ENCODE results near the gene IDI2.

The IDI2 gene

GRCh38 chr10:983971-984655 lies 41.5 kb downstream of the IDI2 start:
- no peak for DNase-seq (ENCODE audit: low read depth in 4 of 4, low spot score in 1 of 4)

GRCh38 chr10:983401-983800 lies 42.3 kb downstream of the IDI2 start:
- DNase-seq (ENCODE audit: low read depth in 4 of 4, low spot score in 1 of 4) = no peak

GRCh38 chr10:980468-981093 lies 45.1 kb downstream of the IDI2 start:
- DNase-seq (ENCODE audit: low read depth in 4 of 4, low spot score in 1 of 4) = no peak

DNA sequence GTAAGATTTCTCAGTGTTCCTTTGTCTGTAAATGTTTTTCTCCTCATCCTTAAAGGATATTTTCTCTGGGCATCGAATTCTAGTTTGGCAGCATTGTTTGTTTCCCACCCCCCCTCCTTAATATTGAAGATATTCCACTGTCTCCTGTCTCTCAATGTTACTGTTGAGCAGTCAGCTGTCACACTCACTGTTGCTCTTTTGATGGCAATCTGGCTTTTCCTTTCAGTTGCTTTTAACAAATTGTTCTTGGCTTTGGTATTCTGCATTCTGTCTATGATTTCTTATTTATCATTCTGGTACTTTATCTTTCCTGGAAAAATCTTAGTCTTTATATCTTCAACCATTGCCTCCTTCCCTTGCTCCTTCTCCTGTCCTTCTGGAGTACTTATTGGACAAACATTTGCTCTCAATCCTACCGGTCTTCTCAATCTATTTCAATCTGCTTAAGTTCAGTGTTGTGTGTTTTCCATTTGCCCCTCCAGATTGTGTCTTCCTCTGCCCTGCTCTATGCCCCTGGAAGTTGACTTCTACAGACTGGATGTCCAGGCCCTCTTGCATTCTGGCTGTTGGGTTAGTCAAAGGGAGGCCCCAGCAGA lies 46.7 kb downstream of the IDI2 start:
- DNase-seq (ENCODE audit: low read depth in 4 of 4, low spot score in 1 of 4) = no peak

DNA sequence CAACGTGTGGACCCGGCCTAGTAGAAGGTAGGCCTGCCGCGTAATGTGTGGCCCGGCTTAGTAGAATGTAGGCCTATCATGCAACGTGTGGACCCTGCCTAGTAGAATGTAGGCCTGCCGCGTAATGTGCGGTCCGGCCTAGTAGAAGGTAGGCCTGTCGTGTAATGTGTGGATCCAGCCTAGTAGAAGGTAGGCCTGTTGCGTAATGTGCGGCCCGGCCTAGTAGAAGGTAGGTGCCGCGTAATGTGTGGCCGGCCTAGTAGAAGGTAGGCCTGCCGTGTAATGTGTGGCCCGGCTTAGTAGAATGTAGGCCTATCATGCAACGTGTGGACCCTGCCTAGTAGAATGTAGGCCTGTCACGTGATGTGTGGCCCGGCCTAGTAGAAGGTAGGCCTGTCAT lies 49.3 kb downstream of the IDI2 start:
- DNase-seq (ENCODE audit: low read depth in 4 of 4, low spot score in 1 of 4) = no peak

DNA sequence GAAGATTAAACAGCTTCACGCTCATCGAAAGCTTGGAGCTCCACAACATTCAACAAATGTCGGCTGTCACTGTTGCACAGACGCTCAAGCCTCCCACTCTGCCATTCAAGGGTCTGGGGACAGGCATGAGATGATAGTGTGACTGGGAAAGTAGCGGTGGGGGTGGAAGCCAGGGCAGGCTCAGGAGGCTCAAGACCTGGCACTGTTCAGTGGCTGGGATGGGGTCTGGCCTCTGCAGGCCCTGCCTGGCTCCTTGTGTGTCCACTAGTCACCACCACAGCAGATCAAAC lies 50.9 kb downstream of the IDI2 start:
- DNase-seq (ENCODE audit: low read depth in 4 of 4, low spot score in 1 of 4) = no peak

- DNase-seq (ENCODE audit: low read depth in 4 of 4, low spot score in 1 of 4) = no peak
Measured at GRCh38 chr10:974038-974784, 51.4 kb downstream of the IDI2 start.

DNA sequence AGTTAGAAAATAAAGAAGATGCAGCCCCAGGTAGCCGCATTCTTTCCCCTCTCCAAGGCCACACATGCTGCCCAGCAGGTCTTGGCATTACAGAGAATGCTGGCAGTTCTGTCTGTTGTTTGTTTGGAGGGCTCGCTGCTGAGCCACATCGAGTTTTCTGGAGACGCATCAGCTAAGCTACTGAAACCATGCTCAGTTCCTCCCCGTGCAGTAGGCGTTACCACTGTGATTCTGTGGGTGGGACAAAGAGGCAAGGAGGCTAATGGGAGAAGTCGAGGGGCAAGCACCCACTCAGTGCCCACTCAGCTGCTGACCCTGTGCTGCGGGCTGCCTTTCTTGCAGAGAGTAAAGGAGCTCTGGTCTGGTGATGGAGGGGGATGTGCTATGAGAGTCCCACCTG lies 52.9 kb downstream of the IDI2 start:
- no peak for DNase-seq (ENCODE audit: low read depth in 4 of 4, low spot score in 1 of 4)

DNA sequence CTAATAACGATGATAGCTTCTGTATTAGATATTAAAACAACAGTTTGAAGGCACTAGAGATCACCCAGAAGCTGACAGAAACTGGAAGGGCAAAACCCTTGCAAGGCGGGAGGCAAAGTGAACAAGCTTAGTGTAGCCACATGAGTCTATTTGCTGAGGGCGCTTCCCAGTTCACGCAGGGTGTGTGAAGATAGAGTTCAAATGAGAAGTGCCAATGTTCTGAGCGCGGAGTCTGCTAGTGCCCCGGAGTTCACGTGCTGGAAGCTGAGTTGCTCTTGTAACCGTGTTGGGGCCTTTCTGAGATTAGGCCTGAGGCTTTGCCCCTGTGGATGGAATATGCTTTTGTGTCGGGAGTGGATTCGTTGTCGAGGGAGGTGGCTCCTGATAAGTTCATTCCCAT lies 54.0 kb downstream of the IDI2 start:
- no peak for DNase-seq (ENCODE audit: low read depth in 4 of 4, low spot score in 1 of 4)

DNA sequence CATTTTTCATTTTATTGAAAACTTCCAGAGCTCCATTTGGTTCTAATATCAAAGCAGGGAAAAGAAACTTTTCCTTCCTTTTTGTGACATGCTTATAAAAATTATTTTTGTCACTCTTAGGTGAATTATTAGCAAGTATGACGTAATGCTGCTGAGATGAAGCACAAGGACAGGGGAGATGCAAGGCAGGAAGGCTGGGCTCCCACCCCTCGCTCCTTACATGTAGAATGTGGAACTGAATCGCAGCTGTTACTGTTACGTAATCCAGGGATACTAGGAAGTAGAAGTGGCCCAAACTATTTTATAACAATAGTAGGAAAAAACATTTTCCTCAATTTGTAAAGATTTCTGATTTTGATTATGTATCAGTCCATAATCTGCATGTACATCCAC lies 54.5 kb downstream of the IDI2 start:
- no peak for DNase-seq (ENCODE audit: low read depth in 4 of 4, low spot score in 1 of 4)

GRCh38 chr10:970311-971149 lies 55.1 kb downstream of the IDI2 start:
- DNase-seq (ENCODE audit: low read depth in 4 of 4, low spot score in 1 of 4) = no peak

DNA sequence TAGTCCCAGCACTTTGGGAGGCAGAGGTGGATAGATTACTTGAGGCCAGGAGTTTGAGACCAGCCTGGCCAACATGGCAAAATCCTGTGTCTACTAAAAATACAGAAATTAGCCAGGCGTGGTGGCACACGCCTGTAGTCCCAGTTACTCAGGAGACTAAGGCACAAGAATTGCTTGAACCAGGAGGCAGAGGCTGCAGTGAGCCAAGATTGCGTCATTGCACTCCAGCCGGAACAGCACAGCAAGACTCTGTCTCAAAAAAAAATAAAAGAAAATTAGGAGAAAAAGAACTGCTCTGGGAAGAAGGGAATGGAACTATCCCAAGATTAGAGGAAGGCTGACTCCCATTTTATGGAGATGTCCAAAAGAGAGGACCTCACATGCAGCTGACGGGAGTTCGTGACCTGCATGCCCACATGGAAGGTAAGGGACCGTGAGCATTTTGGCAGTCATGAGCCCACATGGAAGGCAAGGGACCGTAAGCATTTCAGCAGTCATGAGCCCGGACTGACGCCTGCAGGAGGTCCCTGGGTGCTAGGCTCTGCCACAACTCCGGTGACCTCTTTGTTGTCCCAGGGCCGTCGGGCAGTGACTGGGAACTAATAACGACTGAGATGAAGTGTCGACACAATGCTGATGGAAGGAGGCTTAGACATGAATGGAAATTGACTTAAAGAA lies 56.0 kb downstream of the IDI2 start:
- no peak for DNase-seq (ENCODE audit: low read depth in 4 of 4, low spot score in 1 of 4)
